Liver (tissue), 9 donors: ENCODE measurements around the gene LPAR3. TPM values are rescaled to one million over a fixed set of nuclear protein-coding genes. Genes with fewer than 3 reads are reported as not detected.

ENCODE experiments used
- DNase-seq: peaks from one replicate; pipeline ENCODE4 v3.0.0-alpha.2; 2017; ENCODE audit warnings: low spot score
- H3K27ac ChIP-seq, 2 donors: one replicate each; pipeline ENCODE4 v1.7.0; 2013; ENCODE audit warnings: inconsistent platforms in 2 of 2, low read length in 2 of 2, control low read depth in 1 of 2, low read depth in 1 of 2, mild to moderate bottlenecking in 1 of 2
- H3K27me3 ChIP-seq, 4 donors: one replicate each; pipeline versions ENCODE4 v1.6.1 to v1.7.0; 2013; ENCODE audit warnings: low read length in 3 of 4, inconsistent platforms in 1 of 4, mild to moderate bottlenecking in 1 of 4, moderate library complexity in 1 of 4; ENCODE audit not compliant: control insufficient read depth in 4 of 4, insufficient read depth in 4 of 4
- H3K36me3 ChIP-seq, 4 donors: one replicate each; pipeline versions ENCODE4 v1.6.1 to v1.7.0; 2013; ENCODE audit warnings: low read length in 3 of 4, mild to moderate bottlenecking in 3 of 4, low read depth in 1 of 4, moderate library complexity in 1 of 4; ENCODE audit not compliant: control insufficient read depth in 4 of 4, insufficient read depth in 3 of 4
- H3K4me1 ChIP-seq, 4 donors: one replicate each; pipeline versions ENCODE4 v1.6.1 to v1.7.0; 2013; ENCODE audit warnings: low read length in 3 of 4, mild to moderate bottlenecking in 3 of 4, moderate library complexity in 1 of 4; ENCODE audit not compliant: control insufficient read depth in 4 of 4, insufficient read depth in 4 of 4
- H3K4me3 ChIP-seq, 3 donors: one replicate each; pipeline versions ENCODE4 v1.6.1 to v1.7.0; 2013; ENCODE audit warnings: low read length in 3 of 3, control low read depth in 1 of 3, low read depth in 1 of 3, mild to moderate bottlenecking in 1 of 3
- H3K9ac ChIP-seq, 2 donors: one replicate each; pipeline ENCODE4 v1.7.0; 2013; ENCODE audit warnings: low read length in 2 of 2, mild to moderate bottlenecking in 2 of 2, moderate library complexity in 2 of 2, control low read depth in 1 of 2, low read depth in 1 of 2
- H3K9me3 ChIP-seq, 4 donors: one replicate each; pipeline versions ENCODE4 v1.6.1 to v1.7.0; 2013; ENCODE audit warnings: low read length in 3 of 4; ENCODE audit not compliant: control insufficient read depth in 4 of 4
- EGR1 ChIP-seq, 2 donors: IDR thresholded peaks; 2 replicates each; pipeline ENCODE4 v1.6.1; 2016 to 2018; ENCODE audit warnings: antibody characterized with exemption in 2 of 2, low read depth in 2 of 2
- FOXA2 ChIP-seq: IDR thresholded peaks from 2 replicates; pipeline ENCODE4 v1.6.1; 2016; ENCODE audit warnings: antibody characterized with exemption
- JUND ChIP-seq, 2 donors: IDR thresholded peaks; 2 replicates each; pipeline ENCODE4 v1.6.1; 2016; ENCODE audit warnings: antibody characterized with exemption in 2 of 2
- NR2F2 ChIP-seq: IDR thresholded peaks from 2 replicates; pipeline ENCODE4 v1.6.1; 2016; ENCODE audit warnings: antibody characterized with exemption
- RAD21 ChIP-seq, 2 donors: IDR thresholded peaks; 2 replicates each; pipeline ENCODE4 v1.6.1; 2016; ENCODE audit warnings: antibody characterized with exemption in 2 of 2, mild to moderate bottlenecking in 2 of 2
- RXRA ChIP-seq, 2 donors: IDR thresholded peaks; 2 replicates each; pipeline ENCODE4 v1.6.1; 2017 to 2018; ENCODE audit warnings: antibody characterized with exemption in 2 of 2, mild to moderate bottlenecking in 1 of 2
- SP1 ChIP-seq: IDR thresholded peaks from 2 replicates; pipeline ENCODE4 v1.6.1; 2018; ENCODE audit warnings: antibody characterized with exemption, mild to moderate bottlenecking
- YY1 ChIP-seq: IDR thresholded peaks from 2 replicates; pipeline ENCODE4 v1.6.1; 2016; ENCODE audit warnings: antibody characterized with exemption, mild to moderate bottlenecking
- WGBS: extraction: QIAGEN DNeasy Blood & Tissue Kit; methylation state at CpG from one replicate; pipeline ENCODE4 v1.1.7; 2013; 5-methylcytosine and 5-hydroxymethylcytosine counted together
- polyA plus RNA-seq, 2 donors: library from polyadenylated mRNA; stranded (reverse) in 1 of 2; unstranded in 1 of 2; fragments of 200-250 nt in 1 of 2; fragments of >200 nt in 1 of 2; fragmentation: Nextera tagmentation in 1 of 2; extraction: Ambion mirVana in 1 of 2; gene quantifications; one replicate each; pipeline versions ENCODE4 v1.2.1 to v1.2.3, GENCODE V29; 2013 to 2015
- total RNA-seq, 2 donors: library from RNA; depleted of rRNA; stranded (reverse); fragments of >200 nt; gene quantifications; one replicate each; pipeline ENCODE4 v1.2.3, GENCODE V29; 2014
- TF ChIP-seq, protein P1 (sequence below): IDR thresholded peaks from 2 replicates; pipeline ENCODE4 v1.6.1; 2016; ENCODE audit warnings: antibody characterized with exemption
- TF ChIP-seq, protein P2 (sequence below): IDR thresholded peaks from 2 replicates; pipeline ENCODE4 v1.6.1; 2016; ENCODE audit warnings: antibody characterized with exemption
- TF ChIP-seq, protein P3 (sequence below): fragments of 150-350 bp; IDR thresholded peaks from 2 replicates; pipeline ENCODE4 v1.5.1; 2017; ENCODE audit warnings: improper control_type of control experiment, low read depth, low read length; ENCODE audit not compliant: missing input control
- donor health status: healthy.
- donor health status: healthy.
- donor health status: healthy.
- donor health status: healthy.
- donor health status: healthy.

Gene LPAR3
- total and polyA plus RNA-seq, 4 donors = 0.56 TPM; not detected in 3

DNA sequence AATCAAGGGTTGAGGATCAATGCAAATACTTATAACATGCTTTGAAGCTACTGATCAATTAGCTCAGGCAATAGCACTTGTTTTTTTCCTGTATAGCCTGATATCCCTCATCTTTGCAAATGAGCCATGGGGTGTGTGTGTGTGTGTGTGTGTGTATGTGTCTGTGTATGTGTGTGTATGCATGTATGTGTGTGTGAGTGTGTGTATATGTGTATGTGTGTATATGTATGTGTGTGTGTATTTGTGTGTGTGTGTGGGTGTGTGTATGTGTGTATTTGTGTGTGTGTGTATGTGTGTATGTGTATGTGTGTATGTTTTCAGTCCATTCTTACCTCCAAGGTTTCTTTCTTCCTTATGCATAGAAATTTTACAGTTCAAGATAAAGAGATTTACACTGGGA lies 124.4 kb downstream of the LPAR3 start:
- H3K9me3 ChIP-seq = no peaks in the 10 kb centered on the region
- H3K4me1 ChIP-seq = no peaks in the 10 kb centered on the region
- no peaks in the 10 kb centered on the region for H3K27me3 ChIP-seq
- TF ChIP-seq, protein P1, sequence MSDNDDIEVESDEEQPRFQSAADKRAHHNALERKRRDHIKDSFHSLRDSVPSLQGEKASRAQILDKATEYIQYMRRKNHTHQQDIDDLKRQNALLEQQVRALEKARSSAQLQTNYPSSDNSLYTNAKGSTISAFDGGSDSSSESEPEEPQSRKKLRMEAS = no peak
- TF ChIP-seq RXRA (IDR thresholded peaks at IDR 0.05) = no peak
- TF ChIP-seq, protein P2, sequence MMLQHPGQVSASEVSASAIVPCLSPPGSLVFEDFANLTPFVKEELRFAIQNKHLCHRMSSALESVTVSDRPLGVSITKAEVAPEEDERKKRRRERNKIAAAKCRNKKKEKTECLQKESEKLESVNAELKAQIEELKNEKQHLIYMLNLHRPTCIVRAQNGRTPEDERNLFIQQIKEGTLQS = no peak
- DNase-seq = no peak
- no peaks in the 10 kb centered on the region for H3K36me3 ChIP-seq
- no peak overlapping the region for H3K4me3 ChIP-seq
- H3K9ac ChIP-seq = no peak overlapping the region
- no peak overlapping the region for H3K27ac ChIP-seq

DNA sequence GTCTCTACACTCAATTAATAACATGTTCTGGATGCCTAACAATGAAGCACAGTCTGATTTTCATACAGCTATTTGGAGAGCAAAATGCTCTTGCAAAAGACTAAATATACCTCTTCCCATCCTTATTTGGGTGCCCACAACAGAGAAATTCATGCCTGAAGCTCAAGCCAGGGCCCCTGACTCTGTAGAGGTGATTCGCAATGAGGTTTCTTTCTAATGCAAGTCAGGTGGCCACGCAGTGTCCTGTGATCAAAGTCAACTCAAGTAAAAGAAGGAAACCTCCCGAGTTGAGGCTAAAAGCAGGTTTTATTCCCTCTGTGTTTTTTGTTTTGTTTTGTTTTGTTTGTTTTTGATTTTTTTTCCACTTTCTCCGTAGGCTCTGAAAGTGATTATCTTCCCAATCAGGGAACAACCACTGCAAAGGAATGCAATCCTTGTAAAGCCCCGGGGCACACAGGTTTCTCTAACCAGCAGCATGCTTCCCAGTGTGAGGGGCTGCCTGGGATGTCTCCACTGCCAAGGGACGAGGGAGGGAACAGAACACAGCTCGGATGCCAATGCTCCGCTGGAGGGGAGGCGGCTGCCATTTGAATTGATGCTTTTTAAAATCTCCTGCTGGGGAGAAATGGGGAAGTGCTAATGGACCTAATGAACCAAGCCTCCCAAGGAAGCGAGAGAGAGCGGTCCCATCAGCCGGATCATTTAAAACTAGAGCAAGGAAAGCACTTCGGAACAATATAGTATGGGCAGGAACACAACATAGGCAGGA lies 128.9 kb downstream of the LPAR3 start:
- WGBS = 50% methylated on average over 13 of the region's 13 CpGs
- H3K27me3 ChIP-seq = no peaks in the 10 kb centered on the region
- H3K9me3 ChIP-seq = no peaks in the 10 kb centered on the region
- no peak for DNase-seq
- no peak overlapping the region for H3K9ac ChIP-seq
- H3K36me3 ChIP-seq = no peaks in the 10 kb centered on the region
- TF ChIP-seq JUND (IDR thresholded peaks at IDR 0.05) = no peak
- no peak for TF ChIP-seq EGR1 (IDR thresholded peaks at IDR 0.05; ENCODE audit: low read depth in 2 of 2)
- TF ChIP-seq, protein P2 = no peak
- TF ChIP-seq YY1 = no peak
- no peak for TF ChIP-seq RXRA (IDR thresholded peaks at IDR 0.05)
- TF ChIP-seq, protein P3, sequence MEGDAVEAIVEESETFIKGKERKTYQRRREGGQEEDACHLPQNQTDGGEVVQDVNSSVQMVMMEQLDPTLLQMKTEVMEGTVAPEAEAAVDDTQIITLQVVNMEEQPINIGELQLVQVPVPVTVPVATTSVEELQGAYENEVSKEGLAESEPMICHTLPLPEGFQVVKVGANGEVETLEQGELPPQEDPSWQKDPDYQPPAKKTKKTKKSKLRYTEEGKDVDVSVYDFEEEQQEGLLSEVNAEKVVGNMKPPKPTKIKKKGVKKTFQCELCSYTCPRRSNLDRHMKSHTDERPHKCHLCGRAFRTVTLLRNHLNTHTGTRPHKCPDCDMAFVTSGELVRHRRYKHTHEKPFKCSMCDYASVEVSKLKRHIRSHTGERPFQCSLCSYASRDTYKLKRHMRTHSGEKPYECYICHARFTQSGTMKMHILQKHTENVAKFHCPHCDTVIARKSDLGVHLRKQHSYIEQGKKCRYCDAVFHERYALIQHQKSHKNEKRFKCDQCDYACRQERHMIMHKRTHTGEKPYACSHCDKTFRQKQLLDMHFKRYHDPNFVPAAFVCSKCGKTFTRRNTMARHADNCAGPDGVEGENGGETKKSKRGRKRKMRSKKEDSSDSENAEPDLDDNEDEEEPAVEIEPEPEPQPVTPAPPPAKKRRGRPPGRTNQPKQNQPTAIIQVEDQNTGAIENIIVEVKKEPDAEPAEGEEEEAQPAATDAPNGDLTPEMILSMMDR = no peak
- no peak for TF ChIP-seq RAD21 (IDR thresholded peaks at IDR 0.05)
- no peak for TF ChIP-seq SP1
- no peaks in the 10 kb centered on the region for H3K4me1 ChIP-seq
- H3K4me3 ChIP-seq = no peak overlapping the region
- no peak overlapping the region for H3K27ac ChIP-seq

DNA sequence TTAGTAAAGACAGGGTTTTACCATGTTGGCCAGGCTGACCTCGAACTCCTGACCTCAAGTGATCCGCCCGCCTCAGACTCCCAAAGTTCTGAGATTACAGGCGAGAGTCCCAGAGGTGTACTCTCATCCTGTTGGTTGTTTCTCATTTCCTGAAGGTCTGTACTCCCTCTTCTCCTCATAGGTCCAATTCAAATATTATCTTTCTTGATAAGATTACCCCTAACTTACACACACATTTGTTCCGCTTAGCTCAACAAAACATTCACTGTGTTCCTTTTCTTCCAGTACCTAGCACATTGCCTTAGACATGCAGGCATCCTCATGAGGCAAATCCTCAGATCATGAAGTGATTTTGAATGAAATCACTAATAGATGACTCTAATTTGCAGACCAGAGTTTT lies 130.3 kb downstream of the LPAR3 start:
- WGBS = 75% methylated on average over 5 of the region's 5 CpGs

More for the DNA sequence above, 130.3 kb downstream of the LPAR3 start:
- DNase-seq = no peak
- Histone ChIP-seq H3K9me3 (no peaks in the 10 kb centered on the region), H3K36me3 (no peaks in the 10 kb centered on the region), H3K4me1 (no peaks in the 10 kb centered on the region), H3K27me3 (no peaks in the 10 kb centered on the region), H3K9ac (no peak overlapping the region), H3K27ac (no peak overlapping the region), H3K4me3 (no peak overlapping the region)
- TF ChIP-seq, protein P3 = no peak
- TF ChIP-seq, protein P1 = no peak
- no peak for TF ChIP-seq NR2F2
- no peak for TF ChIP-seq RXRA (IDR thresholded peaks at IDR 0.05)
- TF ChIP-seq FOXA2 = no peak
- TF ChIP-seq, protein P2 = no peak

Other genes with a start within 250 kb of the LPAR3 start
- gene SSX2IP, start 202.7 kb downstream of the LPAR3 start, total RNA-seq = 10 to 100 TPM in 1 of 2 donors, 1 to 10 TPM in 1; 8.5 to 21.8 TPM
- 1 to 10 TPM; 3.7 to 4.3 TPM for gene SSX2IP, start 202.7 kb downstream of the LPAR3 start, polyA plus RNA-seq
- under 1 TPM; 0.25 to 0.28 TPM for gene MCOLN2, start 103.9 kb upstream of the LPAR3 start, total RNA-seq
- under 1 TPM in 1 of 2 donors, not detected in 1; 0.16 TPM for gene MCOLN2, start 103.9 kb upstream of the LPAR3 start, polyA plus RNA-seq
- under 1 TPM in 1 of 2 donors, not detected in 1; 0.42 TPM for gene MCOLN3, start 155.3 kb upstream of the LPAR3 start, total RNA-seq
- under 1 TPM; 0.08 to 0.21 TPM for gene MCOLN3, start 155.3 kb upstream of the LPAR3 start, polyA plus RNA-seq